GM19372 (cell line): ENCODE measurements around the gene CD70.
"Not testable (repeated sequence)": the region's sequence is repeated elsewhere in the genome, so short reads cannot be mapped to it uniquely, and the experiment has no call there.

Experiments
- ATAC-seq: cut with Tn5 transposase; IDR thresholded peaks from one replicate; pipeline ENCODE4 v1.9.1; 2021; ENCODE audit warnings: mild to moderate bottlenecking, low read depth, moderate library complexity; ENCODE audit not compliant: unreplicated experiment

Gene CD70

GRCh38 chr19:6572217-6572616 is 18.7 kb downstream of the CD70 start:
- ATAC-seq, result no peak

DNA sequence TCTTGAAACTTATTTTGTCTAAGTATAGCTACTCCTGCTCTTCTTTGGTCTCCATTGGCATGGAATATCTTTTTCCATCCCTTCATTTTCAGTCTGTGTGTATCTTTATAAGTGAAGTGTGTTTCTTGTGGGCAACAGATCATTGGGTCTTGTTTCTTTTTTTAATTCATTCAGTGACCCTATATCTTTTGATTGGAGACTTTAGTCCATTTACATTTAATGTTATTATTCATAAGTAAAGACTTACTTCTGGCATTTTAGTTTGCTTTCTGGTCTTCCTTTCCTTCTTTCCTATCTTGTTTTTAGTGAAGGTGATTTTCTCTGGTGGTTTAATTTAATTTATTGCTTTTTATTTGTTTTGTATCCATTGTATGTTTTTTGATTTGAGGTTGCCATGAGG is 19.8 kb downstream of the CD70 start:
- no peak for ATAC-seq

- no peak for ATAC-seq
These were observed 20.2 kb downstream of the CD70 start for GRCh38 chr19:6570764-6571163.

- no peak for ATAC-seq
These were observed 22.1 kb downstream of the CD70 start for GRCh38 chr19:6568816-6569215.

DNA sequence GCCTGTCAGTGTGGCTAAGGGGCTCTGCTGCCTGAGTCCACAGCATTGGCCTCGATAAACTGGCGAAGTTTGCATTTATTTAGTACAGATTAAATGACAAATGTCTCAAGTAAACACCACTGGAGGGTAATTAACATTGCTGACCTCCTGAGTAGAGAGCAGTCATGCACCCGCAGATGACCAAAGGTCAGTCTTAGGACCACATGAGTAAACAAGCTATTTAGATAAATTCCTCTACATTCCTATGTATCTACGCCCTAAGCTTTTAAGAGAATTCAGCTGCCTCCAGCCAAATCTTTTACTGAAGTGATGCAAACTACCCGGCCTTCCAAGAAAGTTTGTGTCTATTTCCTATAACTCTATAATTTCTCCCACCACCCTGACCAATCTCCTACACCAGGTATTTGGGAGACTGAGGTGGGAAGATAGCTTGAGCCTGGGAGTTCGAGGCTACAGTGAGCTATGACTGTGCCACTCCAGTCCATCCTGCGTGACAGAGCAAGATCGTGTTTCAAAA is 22.9 kb downstream of the CD70 start:
- no peak for ATAC-seq

- not testable (repeated sequence) for ATAC-seq
These were observed 24.2 kb downstream of the CD70 start for GRCh38 chr19:6566727-6567126.

GRCh38 chr19:6564393-6564792 is 26.6 kb downstream of the CD70 start:
- no peak for ATAC-seq

DNA sequence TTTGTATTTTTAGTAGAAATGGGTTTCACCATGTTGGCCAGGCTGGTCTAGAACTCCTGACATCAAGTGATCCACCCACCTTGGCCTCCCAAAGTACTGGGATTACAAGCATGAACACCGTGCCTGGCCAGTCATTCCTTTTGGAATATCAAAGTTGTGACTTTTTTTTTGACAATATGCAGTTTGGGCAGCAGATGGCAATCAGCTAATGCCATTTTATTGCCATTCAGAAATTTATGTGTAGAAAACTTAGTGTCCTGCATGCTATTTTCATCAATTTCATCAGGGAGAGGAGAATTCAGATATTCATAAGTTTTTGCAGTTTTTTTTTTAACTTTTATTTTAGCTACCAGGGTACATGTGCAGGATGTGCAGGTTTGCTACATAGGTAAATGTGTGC is 28.5 kb downstream of the CD70 start:
- not testable (repeated sequence) for ATAC-seq

- no peak for ATAC-seq
These were observed 34.3 kb downstream of the CD70 start for GRCh38 chr19:6556480-6557195.

- no peak for ATAC-seq
These were observed 34.9 kb downstream of the CD70 start for GRCh38 chr19:6556043-6556449.

DNA sequence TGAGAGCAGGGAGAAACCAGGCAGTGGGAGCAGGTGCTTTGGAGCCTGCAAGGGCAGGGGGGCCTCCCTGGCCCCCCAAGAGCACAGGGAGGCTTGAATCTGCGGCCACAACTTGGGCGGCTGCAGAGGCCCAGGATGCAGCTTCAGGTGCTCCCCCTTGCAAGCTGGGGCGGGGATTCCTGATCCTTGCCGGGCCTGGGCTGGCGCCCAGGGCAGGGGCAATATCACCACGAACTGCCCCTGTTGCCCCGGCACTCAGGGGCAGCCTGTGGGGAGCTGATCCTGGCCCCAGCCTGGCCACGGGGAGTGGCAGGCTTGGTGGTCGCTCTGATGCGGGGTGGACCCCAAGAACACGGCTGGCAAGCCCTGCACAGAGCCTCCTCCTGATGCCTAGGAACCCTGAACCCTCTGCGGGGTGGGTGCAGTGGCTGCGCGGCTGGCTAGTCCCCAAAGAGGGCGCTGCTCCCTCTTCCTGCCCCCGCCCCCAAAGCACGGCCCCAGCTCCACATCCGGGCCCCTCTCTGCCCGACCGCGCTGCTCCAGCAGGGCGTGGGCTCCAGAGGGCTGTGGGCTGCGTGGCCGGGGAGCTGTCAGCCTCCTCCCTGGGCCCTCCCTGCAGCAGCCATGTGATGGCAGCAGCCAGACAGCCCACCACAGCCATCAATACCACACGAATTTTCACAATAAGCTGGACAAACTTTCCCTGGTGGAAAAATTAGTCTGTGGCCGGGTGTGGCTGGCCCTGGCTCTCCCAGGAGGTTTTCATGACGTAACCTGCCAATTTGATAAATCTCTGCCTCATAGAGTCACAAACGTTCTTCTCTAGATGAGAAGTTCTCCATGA is 39.1 kb downstream of the CD70 start:
- peak; percentile 54 for ATAC-seq

DNA sequence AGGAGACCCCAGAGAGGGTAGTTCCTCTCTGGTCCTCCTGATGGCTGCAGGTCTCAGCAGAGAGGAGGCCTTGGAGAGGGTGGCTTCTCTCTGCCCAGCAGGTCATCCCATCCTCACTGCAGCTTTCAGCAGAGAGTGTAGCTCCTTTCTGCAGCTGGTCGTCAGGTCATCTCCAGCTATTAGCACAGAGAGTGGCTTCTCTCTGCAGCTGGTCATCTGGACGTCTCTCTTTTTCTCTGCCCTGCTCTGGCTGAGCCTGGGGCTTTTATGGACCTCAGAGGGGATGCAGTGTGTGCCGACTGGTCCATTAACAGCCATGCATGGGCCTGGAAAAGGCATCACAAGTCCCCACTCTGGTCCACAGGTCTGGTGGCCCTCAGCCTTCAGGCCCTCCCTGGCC is 39.9 kb downstream of the CD70 start:
- ATAC-seq, result no peak

DNA sequence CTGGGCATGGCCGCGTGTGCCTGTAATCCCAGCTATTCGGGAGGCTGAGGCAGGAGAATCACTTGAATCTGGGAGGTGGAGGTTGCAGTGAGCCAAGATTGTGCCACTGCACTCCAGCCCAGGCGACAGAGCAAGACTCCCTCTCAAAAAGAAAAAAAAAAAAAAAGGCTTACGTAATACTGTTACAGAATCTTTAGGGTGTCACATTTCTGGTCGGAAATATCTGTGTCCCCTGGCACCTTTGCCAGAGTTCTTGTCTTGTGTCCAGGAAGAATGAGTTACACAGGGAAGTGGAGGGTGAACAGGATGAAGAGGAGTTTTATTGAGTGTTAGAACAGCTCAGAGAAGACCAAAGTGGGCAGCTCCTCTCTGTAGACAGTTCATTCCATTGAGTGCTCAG is 40.3 kb downstream of the CD70 start:
- not testable (repeated sequence) for ATAC-seq

GRCh38 chr19:6543866-6544347 is 47.0 kb downstream of the CD70 start:
- no peak for ATAC-seq

GRCh38 chr19:6540918-6541689 is 49.8 kb downstream of the CD70 start:
- no peak for ATAC-seq

GRCh38 chr19:6539514-6539913 is 51.4 kb downstream of the CD70 start:
- ATAC-seq, result no peak
